Skin epidermis (tissue), 12 donors: ENCODE data around the gene FMNL3.
"Not testable (repeated sequence)": the region's sequence is repeated elsewhere in the genome, so short reads cannot be mapped to it uniquely, and the experiment has no call there.

Source experiments
- H3K27ac ChIP-seq, 21 experiments: fragments of 200-600 bp; sonication (generic) in 11 of 21; one replicate each; pipeline ENCODE4 v1.5.0; 2020; ENCODE audit warnings: mild to moderate bottlenecking in 3 of 21, inconsistent platforms in 2 of 21, moderate library complexity in 2 of 21
- H3K4me3 ChIP-seq, 7 experiments: fragments of 200-600 bp; sonication (generic) in 2 of 7; one replicate each; pipeline ENCODE4 v1.5.0; 2020; ENCODE audit warnings: inconsistent platforms in 2 of 7, mild to moderate bottlenecking in 2 of 7, moderate library complexity in 1 of 7

FMNL3 gene

GRCh38 chr12:49619286-49619685 is 87.9 kb downstream of the FMNL3 start:
- no peak overlapping the region for H3K4me3 ChIP-seq
- no peak overlapping the region for H3K27ac ChIP-seq

- no peak overlapping the region for H3K4me3 ChIP-seq
- no peak overlapping the region for H3K27ac ChIP-seq
Observed at GRCh38 chr12:49618576-49618975, 88.6 kb downstream of the FMNL3 start.

DNA sequence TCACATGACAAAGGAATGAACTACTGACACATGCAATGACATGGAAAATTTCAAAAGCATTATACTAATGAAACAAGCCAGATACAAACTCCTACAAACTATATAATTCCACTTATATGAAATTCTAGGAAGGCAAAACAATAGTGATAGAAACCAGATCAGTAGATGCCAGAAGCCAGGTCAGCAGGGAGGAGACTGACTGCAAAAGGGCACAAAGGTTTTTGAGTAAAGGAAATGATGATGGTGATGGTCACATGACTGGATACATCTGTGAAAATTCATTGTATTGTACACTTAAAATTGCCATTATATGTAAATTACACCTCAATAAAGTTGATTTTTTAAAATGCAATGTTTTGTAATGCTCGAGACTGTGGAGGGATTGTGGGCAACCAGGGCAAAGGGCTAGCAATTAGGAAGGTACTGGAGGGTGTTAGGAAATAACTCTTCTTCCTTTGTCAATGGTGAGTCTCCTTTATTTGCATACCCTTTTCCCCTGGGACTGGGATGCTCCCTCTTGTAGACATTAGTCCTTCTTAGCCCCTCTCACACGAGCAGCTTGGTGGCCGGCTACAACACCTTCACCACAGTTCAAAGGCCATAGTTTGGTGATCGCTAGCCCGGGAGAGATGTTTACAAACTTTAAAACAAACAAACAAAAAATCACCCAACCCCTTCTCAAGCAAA is 90.5 kb downstream of the FMNL3 start:
- H3K4me3 ChIP-seq = no peak overlapping the region
- H3K27ac ChIP-seq = no peak overlapping the region

- no peak overlapping the region for H3K27ac ChIP-seq
- H3K4me3 ChIP-seq = no peak overlapping the region
Observed at GRCh38 chr12:49615725-49616124, 91.5 kb downstream of the FMNL3 start.

- H3K27ac ChIP-seq = no peak overlapping the region
- no peak overlapping the region for H3K4me3 ChIP-seq
Observed at GRCh38 chr12:49612210-49612609, 95.0 kb downstream of the FMNL3 start.

GRCh38 chr12:49610785-49611184 is 96.4 kb downstream of the FMNL3 start:
- not testable (repeated sequence) for H3K4me3 ChIP-seq, H3K27ac ChIP-seq

DNA sequence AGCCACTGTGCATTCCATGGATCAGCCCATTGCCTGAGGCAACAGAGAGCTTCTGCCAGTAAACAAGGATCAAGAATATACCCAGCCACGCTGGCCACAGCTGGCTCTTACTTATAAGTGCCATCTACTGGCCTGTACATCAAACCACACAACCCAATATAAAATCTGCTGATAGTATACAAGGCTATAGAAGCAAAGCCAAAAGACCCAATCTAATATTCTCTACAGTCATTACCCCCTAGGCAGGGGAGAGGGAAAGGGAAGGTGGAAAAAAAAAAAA is 97.4 kb downstream of the FMNL3 start:
- no peak overlapping the region for H3K4me3 ChIP-seq
- no peak overlapping the region for H3K27ac ChIP-seq

DNA sequence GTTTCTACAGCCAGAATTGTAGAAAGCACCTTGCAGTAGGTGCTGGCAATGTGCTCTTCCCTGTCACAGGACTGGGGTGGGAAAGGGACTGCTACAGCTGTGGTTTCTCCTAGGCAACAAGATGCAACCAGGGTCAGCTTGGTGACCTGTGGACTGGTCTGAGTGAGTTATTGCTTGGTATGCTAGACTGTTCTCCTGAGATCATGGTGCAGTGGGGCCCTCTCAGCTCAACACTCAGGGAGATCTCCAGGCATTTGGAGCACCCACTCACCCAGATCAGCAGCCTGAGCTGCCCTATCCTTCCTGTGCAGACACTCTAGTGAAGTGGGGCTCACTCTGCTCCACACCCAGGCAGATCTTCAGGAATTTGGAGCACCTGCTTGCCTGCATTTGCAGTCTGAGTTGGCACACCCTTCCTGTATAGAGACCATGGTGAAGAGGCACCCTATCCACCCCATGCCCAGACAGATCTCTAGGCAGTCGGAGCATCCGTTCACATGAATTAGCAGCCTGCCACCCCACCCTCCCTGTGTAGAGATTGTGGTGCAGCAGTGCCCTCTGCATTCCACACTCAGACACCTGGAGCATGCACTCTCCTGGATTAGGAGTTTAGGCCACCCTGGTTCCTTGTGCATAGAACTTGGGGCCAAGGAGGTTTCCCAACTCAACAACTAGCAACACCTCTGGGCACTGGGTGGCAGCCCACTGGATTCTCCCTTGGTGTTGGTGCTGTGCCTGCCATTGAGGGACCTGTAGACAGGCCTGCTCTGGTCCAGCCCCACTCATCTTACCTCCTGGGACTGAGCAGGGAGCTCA is 97.9 kb downstream of the FMNL3 start:
- Histone ChIP-seq H3K4me3 (no peak overlapping the region), H3K27ac (no peak overlapping the region)

DNA sequence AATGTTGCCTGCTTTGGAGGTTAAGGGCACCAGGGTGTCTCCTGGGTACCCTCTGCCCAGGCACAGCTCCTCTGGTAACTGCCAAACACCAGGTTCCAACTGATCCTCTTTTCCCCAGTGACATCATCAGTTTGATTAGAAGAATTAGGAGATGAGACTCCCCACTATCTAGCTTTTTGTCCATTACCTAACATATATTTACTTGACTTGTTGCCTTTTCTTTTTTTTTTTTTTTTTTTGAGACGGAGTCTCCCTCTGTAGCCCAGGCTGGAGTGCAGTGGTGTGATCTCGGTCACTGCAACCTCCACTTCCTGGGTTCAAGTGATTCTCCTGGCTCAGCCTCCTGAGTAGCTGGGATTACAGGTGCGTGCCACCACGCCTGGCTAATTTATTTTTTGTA is 101.7 kb downstream of the FMNL3 start, which contains the start of gene FAM186B:
TSS of gene FAM186B (minus strand) at position 101 of the 400 bp plus-strand sequence. CDS start 162 bp downstream, outside the sequence.
- not testable (repeated sequence) for H3K27ac ChIP-seq

GRCh38 chr12:49604856-49605255 is 102.3 kb downstream of the FMNL3 start:
- H3K27ac ChIP-seq = no peak overlapping the region
- H3K4me3 ChIP-seq = no peak overlapping the region

More for the DNA sequence above, 101.7 kb downstream of the FMNL3 start, which contains the start of gene FAM186B:
- H3K4me3 ChIP-seq = not testable (repeated sequence)

DNA sequence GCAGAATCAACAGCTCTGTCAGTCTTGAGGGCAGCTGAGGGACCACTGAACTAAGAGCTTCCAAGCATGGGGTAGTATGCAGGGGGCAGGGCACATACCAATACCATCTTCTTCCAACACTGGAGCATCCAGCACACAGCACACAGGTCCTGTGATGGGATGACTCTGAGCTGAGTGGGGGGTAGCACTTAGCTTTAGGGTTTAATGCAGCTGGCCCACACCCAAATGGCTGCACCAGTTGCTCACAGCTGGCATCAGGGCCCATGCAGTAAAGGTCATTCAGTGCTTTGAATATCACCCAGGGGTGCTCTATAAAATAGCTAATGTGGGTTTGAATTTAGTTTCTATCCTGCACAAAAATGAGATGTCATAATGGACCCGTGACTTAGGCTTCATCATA is 103.5 kb downstream of the FMNL3 start:
- Histone ChIP-seq H3K27ac (no peak overlapping the region), H3K4me3 (no peak overlapping the region)

DNA sequence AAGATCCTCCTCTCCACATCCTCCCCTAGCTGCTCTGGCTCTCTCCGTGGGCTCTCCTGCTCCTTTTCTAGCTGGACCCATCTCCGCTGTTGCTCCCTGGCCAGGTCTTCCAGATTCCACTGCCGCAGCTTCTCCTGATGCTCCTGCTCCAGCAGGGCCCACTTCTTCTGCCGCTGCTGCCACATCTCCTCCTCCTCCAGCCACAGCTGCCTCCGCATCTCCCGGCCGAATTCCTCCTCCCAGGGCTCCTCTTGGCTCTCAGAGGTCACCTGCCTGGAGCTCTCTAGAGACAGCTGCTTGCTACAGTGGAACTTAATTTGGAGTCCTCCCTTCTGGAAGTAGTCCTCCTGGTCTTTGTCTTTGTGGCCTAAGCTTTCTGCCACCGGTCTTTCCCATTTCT is 107.2 kb downstream of the FMNL3 start:
- Histone ChIP-seq H3K4me3 (no peak overlapping the region), H3K27ac (no peak overlapping the region)

DNA sequence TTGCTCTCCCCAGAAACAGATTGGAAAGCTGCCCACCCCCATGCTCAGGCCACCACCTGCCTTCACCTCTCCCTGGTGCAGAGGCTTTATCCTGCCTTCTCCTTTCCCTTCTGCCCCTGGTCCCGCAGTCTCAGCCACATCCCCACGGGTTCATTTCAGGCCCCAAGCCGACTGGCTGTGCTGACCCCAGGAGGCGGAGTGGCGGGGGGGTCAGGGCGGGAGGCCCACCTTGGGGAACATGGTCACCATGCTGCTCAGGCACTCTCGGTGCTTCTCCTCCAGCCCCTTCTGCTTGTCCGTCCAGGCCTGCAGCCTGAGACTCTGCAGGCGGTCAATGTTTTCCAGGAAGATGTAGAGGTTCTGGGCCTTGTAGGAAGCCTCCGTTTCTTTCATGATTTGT is 108.7 kb downstream of the FMNL3 start:
- no peak overlapping the region for H3K27ac ChIP-seq
- H3K4me3 ChIP-seq = no peak overlapping the region

DNA sequence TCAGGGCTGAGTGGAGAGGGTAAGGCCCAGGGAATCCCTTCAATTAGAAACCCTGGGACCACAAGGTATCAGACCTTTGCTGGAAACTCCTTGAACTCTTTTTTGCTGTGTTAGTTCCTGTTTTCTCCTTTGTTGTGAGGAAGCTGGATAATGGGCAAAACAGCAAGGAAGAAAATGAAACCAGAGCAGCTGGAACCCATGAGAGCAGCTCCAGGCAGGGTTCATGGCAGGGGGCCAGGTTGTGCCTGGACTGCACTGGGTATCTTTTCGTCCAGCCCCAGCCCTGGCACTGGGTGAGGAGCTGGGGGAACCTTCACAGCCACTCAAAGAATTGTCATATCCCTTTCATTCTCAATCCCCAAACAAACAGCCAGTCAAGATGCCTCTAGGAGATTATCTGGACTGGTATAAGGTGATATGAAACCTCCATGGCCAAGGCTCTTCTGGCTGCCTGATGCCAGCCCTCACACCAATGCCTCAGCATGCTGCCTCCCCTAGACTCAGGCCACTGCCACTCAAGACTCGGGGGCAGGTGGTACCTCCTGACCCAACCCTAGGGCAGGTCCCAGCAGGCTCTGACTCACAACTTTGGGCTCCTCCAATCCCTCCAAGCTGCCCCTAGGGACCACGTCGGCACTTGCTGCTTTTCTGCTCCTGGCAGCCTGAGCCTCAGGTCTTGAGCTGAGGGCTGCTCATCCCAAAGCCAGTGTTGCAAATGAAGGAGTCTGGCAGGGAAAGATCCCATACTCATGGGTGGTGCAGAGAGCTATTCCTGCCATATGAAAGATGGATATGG is 118.3 kb downstream of the FMNL3 start:
- H3K27ac ChIP-seq = no peak overlapping the region
- H3K4me3 ChIP-seq = no peak overlapping the region

- Histone ChIP-seq H3K4me3 (no peak overlapping the region), H3K27ac (no peak overlapping the region)
Observed at GRCh38 chr12:49588281-49588680, 118.9 kb downstream of the FMNL3 start.

GRCh38 chr12:49587174-49587908 is 119.9 kb downstream of the FMNL3 start:
- no peak overlapping the region for H3K27ac ChIP-seq
- no peak overlapping the region for H3K4me3 ChIP-seq
